ENCODE results near the gene TRAPPC2B.
A peak's percentile ranks its signal among the peaks of the same experiment; 100 is the strongest.
"Not testable (repeated sequence)": the region's sequence is repeated elsewhere in the genome, so short reads cannot be mapped to it uniquely, and the experiment has no call there.

TRAPPC2B gene

GRCh38 chr19:57374179-57374578 is 10.8 kb downstream of the TRAPPC2B start:
- Histone ChIP-seq H3K36me3 (ENCODE audit: control insufficient read depth, insufficient read depth, low read length) (peaks cover 19% of the 10 kb centered on the region), H3K4me1 (ENCODE audit: control insufficient read depth, insufficient read depth, low read length) (no peaks in the 10 kb centered on the region), H3K9ac (ENCODE audit: low read depth, low read length) (no peak overlapping the region), H3K27me3 (ENCODE audit: control insufficient read depth, insufficient read depth, low read length) (no peaks in the 10 kb centered on the region), H3K27ac (ENCODE audit: low read depth, low read length) (no peak overlapping the region), H3K4me3 (ENCODE audit: low read depth, low read length) (no peak overlapping the region), H3K9me3 (ENCODE audit: control insufficient read depth, insufficient read depth, low read length) (peaks cover 37% of the 10 kb centered on the region)

DNA sequence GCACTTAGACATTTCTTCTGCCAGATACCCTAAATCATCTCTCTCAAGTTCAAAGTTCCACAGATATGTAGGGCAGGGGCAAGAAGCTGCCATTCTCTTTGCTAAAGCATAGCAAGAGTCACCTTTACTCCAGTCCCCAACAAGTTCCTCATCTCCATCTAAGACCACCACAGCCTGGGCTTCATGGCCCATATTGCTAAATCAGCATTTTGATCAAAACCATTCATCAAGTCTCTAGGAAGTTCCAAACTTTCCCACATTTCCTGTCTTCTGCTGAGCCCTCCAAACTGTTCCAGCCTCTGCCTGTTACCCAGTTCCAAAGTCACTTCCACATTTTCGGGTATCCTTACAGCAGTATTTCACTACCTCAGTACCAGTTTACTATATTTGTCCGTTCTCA is 11.3 kb downstream of the TRAPPC2B start:
- H3K27me3 ChIP-seq (ENCODE audit: control insufficient read depth, insufficient read depth, low read length); H3K4me1 ChIP-seq (ENCODE audit: control insufficient read depth, insufficient read depth, low read length); H3K27ac ChIP-seq (ENCODE audit: low read depth, low read length); H3K4me3 ChIP-seq (ENCODE audit: low read depth, low read length); H3K9ac ChIP-seq (ENCODE audit: low read depth, low read length): not testable (repeated sequence)
- H3K9me3 ChIP-seq (ENCODE audit: control insufficient read depth, insufficient read depth, low read length): peaks cover 37% of the 10 kb centered on the region
- H3K36me3 ChIP-seq (ENCODE audit: control insufficient read depth, insufficient read depth, low read length): peaks cover 19% of the 10 kb centered on the region

GRCh38 chr19:57376151-57376550 is 12.8 kb downstream of the TRAPPC2B start:
- Histone ChIP-seq H3K27me3 (ENCODE audit: control insufficient read depth, insufficient read depth, low read length) (no peaks in the 10 kb centered on the region), H3K4me3 (ENCODE audit: low read depth, low read length) (no peak overlapping the region), H3K9ac (ENCODE audit: low read depth, low read length) (no peak overlapping the region), H3K36me3 (ENCODE audit: control insufficient read depth, insufficient read depth, low read length) (peaks cover 19% of the 10 kb centered on the region), H3K9me3 (ENCODE audit: control insufficient read depth, insufficient read depth, low read length) (peaks cover 37% of the 10 kb centered on the region), H3K27ac (ENCODE audit: low read depth, low read length) (no peak overlapping the region), H3K4me1 (ENCODE audit: control insufficient read depth, insufficient read depth, low read length) (no peaks in the 10 kb centered on the region)

DNA sequence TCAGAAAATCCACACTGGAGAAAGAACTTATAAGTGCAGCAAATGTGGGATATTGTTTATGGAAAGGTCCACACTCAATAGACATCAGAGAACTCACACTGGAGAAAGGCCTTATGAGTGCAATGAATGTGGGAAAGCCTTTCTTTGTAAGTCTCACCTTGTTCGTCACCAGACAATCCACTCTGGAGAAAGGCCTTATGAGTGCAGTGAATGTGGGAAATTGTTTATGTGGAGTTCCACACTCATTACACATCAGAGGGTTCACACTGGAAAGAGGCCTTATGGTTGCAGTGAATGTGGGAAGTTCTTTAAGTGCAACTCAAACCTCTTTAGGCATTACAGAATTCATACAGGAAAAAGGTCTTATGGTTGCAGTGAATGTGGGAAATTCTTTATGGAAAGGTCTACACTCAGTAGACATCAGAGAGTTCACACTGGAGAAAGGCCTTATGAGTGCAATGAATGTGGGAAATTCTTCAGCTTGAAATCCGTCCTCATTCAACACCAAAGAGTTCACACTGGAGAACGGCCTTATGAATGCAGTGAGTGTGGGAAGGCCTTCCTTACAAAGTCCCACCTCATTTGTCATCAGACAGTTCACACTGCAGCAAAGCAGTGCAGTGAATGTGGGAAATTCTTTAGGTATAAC is 14.3 kb downstream of the TRAPPC2B start:
- Histone ChIP-seq H3K9me3 (ENCODE audit: control insufficient read depth, insufficient read depth, low read length) (peaks cover 34% of the 10 kb centered on the region), H3K4me1 (ENCODE audit: control insufficient read depth, insufficient read depth, low read length) (no peaks in the 10 kb centered on the region), H3K4me3 (ENCODE audit: low read depth, low read length) (no peak overlapping the region), H3K36me3 (ENCODE audit: control insufficient read depth, insufficient read depth, low read length) (peaks cover 10% of the 10 kb centered on the region), H3K27me3 (ENCODE audit: control insufficient read depth, insufficient read depth, low read length) (no peaks in the 10 kb centered on the region), H3K9ac (ENCODE audit: low read depth, low read length) (no peak overlapping the region), H3K27ac (ENCODE audit: low read depth, low read length) (no peak overlapping the region)

DNA sequence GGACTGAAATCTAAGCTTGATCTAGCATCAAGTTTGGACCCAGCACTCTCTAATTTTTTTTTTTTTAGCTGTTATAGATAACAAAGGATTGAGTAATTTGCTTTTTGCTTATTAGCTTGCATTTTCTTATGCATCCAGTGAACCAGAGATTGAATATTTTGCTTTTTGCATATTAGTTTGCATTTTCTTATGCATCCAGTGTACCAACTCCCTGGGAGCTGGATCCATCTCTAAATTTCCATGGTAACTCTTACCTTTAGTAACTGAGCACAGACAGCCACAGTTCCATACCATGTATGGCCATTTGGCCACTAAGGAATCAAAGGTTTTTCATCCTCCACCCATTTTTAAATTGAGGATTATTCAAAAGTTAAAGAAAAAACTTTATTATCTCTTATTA is 17.6 kb downstream of the TRAPPC2B start:
- H3K4me3 ChIP-seq (ENCODE audit: low read depth, low read length): no peak overlapping the region
- H3K27me3 ChIP-seq (ENCODE audit: control insufficient read depth, insufficient read depth, low read length): no peaks in the 10 kb centered on the region
- no peak overlapping the region for H3K9ac ChIP-seq (ENCODE audit: low read depth, low read length)
- peaks cover 12% of the 10 kb centered on the region for H3K9me3 ChIP-seq (ENCODE audit: control insufficient read depth, insufficient read depth, low read length)
- H3K27ac ChIP-seq (ENCODE audit: low read depth, low read length): no peak overlapping the region
- no peaks in the 10 kb centered on the region for H3K4me1 ChIP-seq (ENCODE audit: control insufficient read depth, insufficient read depth, low read length)
- H3K36me3 ChIP-seq (ENCODE audit: control insufficient read depth, insufficient read depth, low read length): 0 out of 2 replicates have a peak, but pooled peaks cover 8% of the 10 kb centered on the region

DNA sequence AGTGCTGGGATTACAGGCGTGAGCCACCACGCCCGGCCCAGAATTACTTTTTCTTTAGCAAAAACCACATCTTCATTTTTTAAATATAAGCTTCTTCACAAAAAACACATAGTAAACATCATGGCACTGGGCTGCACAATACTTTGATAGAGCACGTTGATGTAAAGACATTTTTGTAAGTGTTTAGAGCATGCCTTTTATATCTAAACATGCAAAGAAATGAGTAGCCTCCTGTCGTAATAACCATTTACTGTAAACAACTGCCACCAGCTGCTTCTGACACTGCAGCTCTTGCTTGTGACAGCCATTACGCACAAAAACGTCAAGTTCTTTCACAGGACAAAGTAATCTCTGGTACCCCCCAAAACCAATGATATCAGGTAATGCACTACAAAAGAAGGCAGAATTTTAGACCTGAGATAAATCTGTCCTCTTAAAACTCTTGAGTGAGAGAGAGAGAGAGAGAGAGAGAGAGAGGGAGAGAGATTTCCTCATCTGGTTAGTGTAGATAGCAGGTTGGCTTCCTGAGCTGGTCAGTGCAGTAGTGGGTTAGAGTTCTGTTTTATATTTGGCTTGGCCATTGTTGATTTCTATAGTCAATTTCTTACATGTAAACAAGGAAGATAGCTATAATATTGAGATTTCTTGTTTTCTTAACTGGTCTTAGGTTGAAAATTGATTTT is 19.6 kb downstream of the TRAPPC2B start:
- no peak overlapping the region for H3K4me3 ChIP-seq (ENCODE audit: low read depth, low read length)
- no peaks in the 10 kb centered on the region for H3K4me1 ChIP-seq (ENCODE audit: control insufficient read depth, insufficient read depth, low read length)
- no peaks in the 10 kb centered on the region for H3K27me3 ChIP-seq (ENCODE audit: control insufficient read depth, insufficient read depth, low read length)
- no peaks in the 10 kb centered on the region for H3K36me3 ChIP-seq (ENCODE audit: control insufficient read depth, insufficient read depth, low read length)
- H3K9ac ChIP-seq (ENCODE audit: low read depth, low read length): no peak overlapping the region
- peaks cover 5% of the 10 kb centered on the region; the same call in 1 of the 2 replicates for H3K9me3 ChIP-seq (ENCODE audit: control insufficient read depth, insufficient read depth, low read length)
- H3K27ac ChIP-seq (ENCODE audit: low read depth, low read length): no peak overlapping the region

- H3K27ac ChIP-seq (ENCODE audit: low read depth, low read length): peak overlapping the region; percentile 70
- 0 out of 2 replicates have a peak overlapping the region, but pooled peaks have one; percentile 15 for H3K9ac ChIP-seq (ENCODE audit: low read depth, low read length)
- H3K4me3 ChIP-seq (ENCODE audit: low read depth, low read length): peak overlapping the region; percentile 53
- H3K9me3 ChIP-seq (ENCODE audit: control insufficient read depth, insufficient read depth, low read length): no peaks in the 10 kb centered on the region
- H3K27me3 ChIP-seq (ENCODE audit: control insufficient read depth, insufficient read depth, low read length): no peaks in the 10 kb centered on the region
- peaks cover 9% of the 10 kb centered on the region for H3K4me1 ChIP-seq (ENCODE audit: control insufficient read depth, insufficient read depth, low read length)
- 0 out of 2 replicates have a peak, but pooled peaks cover 3% of the 10 kb centered on the region for H3K36me3 ChIP-seq (ENCODE audit: control insufficient read depth, insufficient read depth, low read length)
These were observed 25.9 kb downstream of the TRAPPC2B start for GRCh38 chr19:57389194-57389729.

- Histone ChIP-seq H3K4me3 (ENCODE audit: low read depth, low read length) (peak within 1 kb of the TSS; percentile 90), H3K27me3 (ENCODE audit: control insufficient read depth, insufficient read depth, low read length) (no peaks in the 10 kb centered on the region)
These were observed 26.6 kb downstream of the TRAPPC2B start, which contains the start of gene ZNF548 for GRCh38 chr19:57389730-57390598. ZNF548 (plus strand) TSS chr19:57389854; CDS start chr19:57390100, 246 bp downstream.

GRCh38 chr19:57395710-57396109 is 32.4 kb downstream of the TRAPPC2B start:
- Histone ChIP-seq H3K4me3 (ENCODE audit: low read depth, low read length) (no peak overlapping the region), H3K36me3 (ENCODE audit: control insufficient read depth, insufficient read depth, low read length) (peaks cover 31% of the 10 kb centered on the region), H3K9me3 (ENCODE audit: control insufficient read depth, insufficient read depth, low read length) (peaks cover 8% of the 10 kb centered on the region), H3K27me3 (ENCODE audit: control insufficient read depth, insufficient read depth, low read length) (no peaks in the 10 kb centered on the region), H3K4me1 (ENCODE audit: control insufficient read depth, insufficient read depth, low read length) (peaks cover 2% of the 10 kb centered on the region; the same call in 1 of the 2 replicates), H3K9ac (ENCODE audit: low read depth, low read length) (no peak overlapping the region), H3K27ac (ENCODE audit: low read depth, low read length) (no peak overlapping the region)

More at GRCh38 chr19:57389730-57390598, 26.6 kb downstream of the TRAPPC2B start, which contains the start of gene ZNF548:
- Histone ChIP-seq H3K27ac (ENCODE audit: low read depth, low read length) (peak within 1 kb of the TSS; percentile 97), H3K4me1 (ENCODE audit: control insufficient read depth, insufficient read depth, low read length) (peaks cover 9% of the 10 kb centered on the region), H3K36me3 (ENCODE audit: control insufficient read depth, insufficient read depth, low read length) (0 out of 2 replicates have a peak, but pooled peaks cover 3% of the 10 kb centered on the region), H3K9ac (ENCODE audit: low read depth, low read length) (peak within 1 kb of the TSS; percentile 66), H3K9me3 (ENCODE audit: control insufficient read depth, insufficient read depth, low read length) (no peaks in the 10 kb centered on the region)

GRCh38 chr19:57398868-57399267 is 35.5 kb downstream of the TRAPPC2B start:
- Histone ChIP-seq H3K4me3 (ENCODE audit: low read depth, low read length) (no peak overlapping the region), H3K27me3 (ENCODE audit: control insufficient read depth, insufficient read depth, low read length) (no peaks in the 10 kb centered on the region), H3K4me1 (ENCODE audit: control insufficient read depth, insufficient read depth, low read length) (no peaks in the 10 kb centered on the region), H3K9ac (ENCODE audit: low read depth, low read length) (no peak overlapping the region), H3K27ac (ENCODE audit: low read depth, low read length) (no peak overlapping the region), H3K9me3 (ENCODE audit: control insufficient read depth, insufficient read depth, low read length) (peaks cover 14% of the 10 kb centered on the region), H3K36me3 (ENCODE audit: control insufficient read depth, insufficient read depth, low read length) (peaks cover 31% of the 10 kb centered on the region)

Data from HUES48 (cell line).